ENCODE measurements around the gene COPS8.

COPS8 gene

GRCh38 chr2:237097911-237098702 is 12.4 kb downstream of the COPS8 start:
- no peak for DNase-seq (ENCODE audit: low read depth in 3 of 3)

GRCh38 chr2:237099804-237100203 is 14.1 kb downstream of the COPS8 start:
- no peak for DNase-seq (ENCODE audit: low read depth in 3 of 3)

GRCh38 chr2:237101118-237101979 is 15.7 kb downstream of the COPS8 start:
- no peak for DNase-seq (ENCODE audit: low read depth in 3 of 3)

DNA sequence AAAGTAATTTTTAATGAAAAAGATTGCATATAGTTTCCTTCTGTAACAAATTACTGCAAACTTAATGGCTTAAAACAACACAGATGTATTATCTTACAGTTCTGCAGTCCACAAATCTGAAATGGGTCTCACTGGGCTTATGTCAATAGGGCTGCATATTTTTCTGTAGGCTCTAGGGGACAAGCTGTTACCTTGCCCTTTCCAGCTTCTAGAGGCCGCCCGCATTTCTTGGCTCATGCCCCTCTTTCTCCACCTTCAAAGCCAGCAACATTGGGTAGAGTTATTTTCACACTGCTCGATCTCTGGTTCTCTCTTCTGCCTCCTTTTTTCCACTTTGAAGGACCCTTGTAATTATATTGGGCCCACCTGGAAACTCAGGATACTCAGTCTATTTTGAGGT is 16.7 kb downstream of the COPS8 start:
- no peak for DNase-seq (ENCODE audit: low read depth in 3 of 3)

- DNase-seq (ENCODE audit: low read depth in 3 of 3) = no peak
Measured at GRCh38 chr2:237109421-237109934, 23.8 kb downstream of the COPS8 start.

GRCh38 chr2:237113026-237113795 is 27.5 kb downstream of the COPS8 start:
- no peak for DNase-seq (ENCODE audit: low read depth in 3 of 3)

GRCh38 chr2:237115870-237116269 is 30.2 kb downstream of the COPS8 start:
- no peak for DNase-seq (ENCODE audit: low read depth in 3 of 3)

GRCh38 chr2:237116431-237116830 is 30.7 kb downstream of the COPS8 start:
- DNase-seq (ENCODE audit: low read depth in 3 of 3) = no peak

- DNase-seq (ENCODE audit: low read depth in 3 of 3) = no peak
Measured at GRCh38 chr2:237118025-237118424, 32.3 kb downstream of the COPS8 start.

DNA sequence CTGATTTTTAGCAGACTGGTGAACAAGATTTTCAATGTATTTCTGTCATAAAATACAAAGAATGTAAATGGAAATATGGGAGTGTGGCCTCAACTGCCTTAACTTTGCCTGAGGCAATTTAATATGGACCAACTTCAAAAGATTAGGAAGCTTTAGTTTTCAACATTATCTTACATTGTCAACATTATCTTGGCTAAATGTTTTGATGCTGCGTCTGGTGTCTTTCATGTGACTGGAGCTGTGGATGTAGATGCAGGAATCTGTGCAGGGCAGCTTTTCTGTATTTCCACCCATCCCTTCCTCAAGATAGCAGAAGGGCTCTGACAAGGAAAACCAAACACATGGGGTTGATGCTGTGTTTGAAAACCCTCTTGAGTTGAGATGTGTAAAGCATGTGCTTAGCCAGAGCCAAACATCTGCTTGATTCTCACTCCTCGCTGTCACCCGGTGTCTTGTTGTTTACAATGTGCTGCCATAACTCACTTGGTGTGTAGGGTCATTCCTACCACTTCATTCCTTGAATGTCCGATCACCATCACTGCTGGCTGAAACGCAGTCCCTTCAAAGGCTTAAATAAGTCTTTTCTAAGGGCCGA is 33.0 kb downstream of the COPS8 start:
- DNase-seq (ENCODE audit: low read depth in 3 of 3) = no peak

DNA sequence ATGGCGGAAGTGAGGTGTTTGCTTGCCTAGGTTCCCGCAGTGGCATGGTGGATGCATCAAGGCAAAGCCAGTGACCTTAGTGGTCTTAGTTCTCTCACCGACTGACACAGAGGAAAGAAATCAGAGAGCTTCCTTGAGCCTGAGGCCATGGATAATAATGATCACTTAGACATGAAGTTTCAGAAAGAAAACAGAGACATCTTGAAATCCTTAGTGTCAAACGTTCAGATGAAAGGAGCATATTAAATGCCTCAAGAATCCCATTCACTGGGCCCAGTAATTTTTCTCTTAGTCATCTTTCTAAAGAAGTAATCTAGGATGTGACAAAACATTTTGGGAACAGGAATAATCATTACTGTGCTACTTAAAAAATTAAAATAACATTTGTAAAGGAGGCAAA is 35.2 kb downstream of the COPS8 start:
- no peak for DNase-seq (ENCODE audit: low read depth in 3 of 3)

DNA sequence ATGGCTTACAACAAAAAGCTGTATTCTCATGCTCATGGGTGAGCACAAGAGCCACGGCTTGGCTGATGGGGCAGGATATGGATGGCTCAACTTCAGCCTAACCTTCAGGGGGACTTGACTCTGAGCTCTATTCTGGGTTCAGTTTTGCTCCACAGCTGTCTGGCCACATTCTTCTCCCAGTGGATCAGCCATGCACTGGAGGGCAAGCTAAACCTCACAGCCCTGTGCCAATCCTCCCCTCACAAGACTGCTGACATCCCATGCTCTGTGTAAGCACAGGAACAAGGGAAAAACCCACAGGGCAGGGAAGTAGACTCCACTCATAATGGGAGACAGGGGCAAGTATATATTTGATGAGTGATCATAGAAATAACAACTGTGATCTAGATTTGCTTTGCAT is 35.6 kb downstream of the COPS8 start:
- no peak for DNase-seq (ENCODE audit: low read depth in 3 of 3)

DNA sequence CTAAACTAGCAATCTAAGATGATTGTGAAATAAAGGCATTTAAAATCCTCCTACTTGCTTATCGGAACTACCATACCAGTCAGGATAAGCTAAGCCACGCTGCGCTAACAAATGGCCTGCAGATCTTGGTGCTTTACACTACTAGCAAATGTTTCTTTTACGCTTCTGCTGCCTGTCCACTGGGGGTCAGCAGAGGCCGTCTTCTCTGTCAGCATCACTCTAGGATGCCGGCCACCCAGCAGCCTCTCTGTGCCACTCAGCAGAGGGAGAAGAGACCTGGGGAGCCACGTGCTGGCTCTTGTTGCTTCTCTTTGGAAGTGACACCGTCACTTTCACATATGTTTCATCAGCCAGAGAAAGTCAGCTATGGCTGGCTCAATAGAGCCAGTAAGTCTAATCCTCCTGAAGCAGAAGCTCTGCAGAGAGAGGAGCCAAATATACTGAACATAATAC is 36.6 kb downstream of the COPS8 start:
- DNase-seq (ENCODE audit: low read depth in 3 of 3) = peak in 1 of 3 experiments; percentile 11

- no peak for DNase-seq (ENCODE audit: low read depth in 3 of 3)
Measured at GRCh38 chr2:237124820-237125219, 39.1 kb downstream of the COPS8 start.

GRCh38 chr2:237125967-237126366 is 40.3 kb downstream of the COPS8 start:
- no peak for DNase-seq (ENCODE audit: low read depth in 3 of 3)

DNA sequence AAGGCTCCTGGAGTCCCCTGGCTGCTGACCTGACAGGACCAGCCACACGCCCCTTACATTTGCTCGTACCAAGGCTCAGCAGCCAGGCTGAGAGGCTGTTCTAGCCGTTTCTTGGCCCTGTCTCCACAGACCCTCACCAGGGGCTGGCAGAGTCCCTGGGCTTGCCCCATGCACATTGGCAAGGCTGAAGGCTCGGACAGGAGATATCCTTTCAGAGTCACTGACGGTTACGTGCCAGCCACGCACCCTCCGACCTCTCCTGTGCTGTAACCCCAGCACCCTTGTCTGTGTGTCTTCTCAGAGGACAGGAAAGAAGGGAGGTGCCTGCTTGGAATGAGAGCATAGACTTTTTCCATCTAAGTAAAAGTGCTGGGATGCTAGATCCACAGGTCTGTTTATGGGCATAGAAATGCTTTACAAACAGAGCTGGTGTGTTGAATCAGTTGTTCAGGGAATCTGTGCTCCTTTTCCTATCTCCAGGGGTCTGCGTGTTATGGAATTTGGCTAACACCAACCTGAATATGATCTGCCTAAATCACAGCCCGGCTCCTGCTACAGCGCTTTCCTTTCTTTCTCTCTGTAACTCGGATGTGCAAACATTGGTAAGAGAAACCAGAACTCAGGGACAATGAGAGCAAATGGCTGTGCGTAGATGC is 41.0 kb downstream of the COPS8 start:
- DNase-seq (ENCODE audit: low read depth in 3 of 3) = no peak

DNA sequence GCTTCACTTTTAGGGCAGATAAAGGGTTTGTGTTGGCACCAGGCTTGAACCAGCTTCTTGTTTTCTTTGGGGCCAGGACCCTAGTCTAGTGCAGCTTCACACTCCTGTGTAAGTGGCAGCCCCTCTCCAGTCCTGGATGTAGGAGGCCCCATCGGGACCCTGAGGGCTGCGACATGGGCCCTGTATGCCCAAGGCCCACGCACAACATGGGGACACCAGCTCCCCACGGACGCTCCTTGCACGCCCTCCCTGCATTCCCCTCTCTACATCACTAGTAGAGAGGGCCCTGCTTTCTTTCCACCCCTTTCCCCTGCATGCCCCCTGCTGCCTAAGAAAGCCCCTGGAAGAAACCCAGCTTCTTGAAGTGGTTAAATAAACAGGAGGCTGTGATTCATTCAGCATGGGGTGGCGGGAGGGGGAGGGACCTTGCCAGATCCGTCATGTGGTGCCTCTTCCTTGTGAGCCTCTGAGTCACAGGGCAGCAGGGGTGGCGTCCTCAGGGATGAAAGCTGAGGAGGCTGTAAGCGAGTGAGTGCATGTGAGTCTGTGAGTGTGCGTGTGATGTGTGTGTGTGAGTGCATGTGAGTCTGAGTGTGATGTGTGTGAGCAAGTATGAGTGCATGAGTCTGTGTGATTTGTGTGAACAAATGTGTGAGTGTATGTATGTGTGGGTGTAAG is 42.5 kb downstream of the COPS8 start:
- DNase-seq (ENCODE audit: low read depth in 3 of 3) = peak in 2 of 3 experiments; percentile 9 to 19

GRCh38 chr2:237128845-237129592 is 43.3 kb downstream of the COPS8 start:
- no peak for DNase-seq (ENCODE audit: low read depth in 3 of 3)

DNA sequence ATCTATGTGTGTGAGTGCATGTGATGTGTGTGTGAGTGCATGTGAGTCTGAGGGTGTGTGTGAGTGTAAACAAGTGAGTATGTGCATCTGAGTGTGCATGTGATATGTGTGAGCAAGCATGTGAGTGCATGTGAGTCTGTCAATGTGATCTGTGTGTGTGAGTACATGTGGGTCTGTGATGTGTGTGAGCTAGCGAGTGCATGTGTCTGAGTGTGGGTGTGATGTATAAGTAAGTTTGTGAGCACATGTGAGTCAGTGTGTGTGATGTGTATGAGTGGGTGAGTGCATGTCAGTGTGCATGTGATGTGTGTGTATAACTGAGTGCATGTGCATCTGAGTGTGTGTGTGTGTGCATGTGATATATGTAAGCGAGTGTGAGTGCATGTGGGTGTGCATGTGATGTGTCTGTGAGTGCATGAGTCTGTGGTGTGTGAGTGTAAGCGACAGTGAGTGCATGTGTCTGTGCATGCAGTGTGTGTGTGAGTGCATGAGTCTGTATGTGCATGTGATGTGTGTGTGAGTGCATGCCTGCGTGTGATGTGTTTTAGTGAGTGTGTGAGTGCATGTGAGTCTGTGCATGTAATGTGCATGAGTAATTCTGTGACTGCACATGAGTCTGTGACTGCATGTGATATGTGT is 44.1 kb downstream of the COPS8 start:
- DNase-seq (ENCODE audit: low read depth in 3 of 3) = no peak

Data from stimulated activated CD4-positive, alpha-beta T cell treated with anti-CD3 and anti-CD28 coated beads, TNF-alpha, amount 100 ng/mL, for 4 hours (primary cell).